GM19463 (cell line): ENCODE data around the gene CCL13.
"Not testable (repeated sequence)": the region's sequence is repeated elsewhere in the genome, so short reads cannot be mapped to it uniquely, and the experiment has no call there.

ENCODE experiments used
- ATAC-seq: cut with Tn5 transposase; IDR thresholded peaks from one replicate; pipeline ENCODE4 v1.9.1; 2021; ENCODE audit warnings: mild to moderate bottlenecking, moderate library complexity; ENCODE audit not compliant: unreplicated experiment

The CCL13 gene

GRCh38 chr17:34356194-34356593, at the start of gene CCL13:
TSS of gene CCL13 (plus strand) at chr17:34356480. CDS start at chr17:34356527, 47 bp downstream.
- ATAC-seq: no peak

- ATAC-seq: no peak
These were observed 49.2 kb upstream of the CCL13 start for GRCh38 chr17:34307110-34307509.

GRCh38 chr17:34308371-34308770, 47.9 kb upstream of the CCL13 start:
- ATAC-seq: no peak

- no peak for ATAC-seq
These were observed 45.0 kb upstream of the CCL13 start for GRCh38 chr17:34311291-34311690.

GRCh38 chr17:34312080-34312479, 44.2 kb upstream of the CCL13 start:
- ATAC-seq: no peak

GRCh38 chr17:34313164-34313563, 43.1 kb upstream of the CCL13 start:
- no peak for ATAC-seq

- no peak for ATAC-seq
These were observed 42.0 kb upstream of the CCL13 start for GRCh38 chr17:34314279-34314678.

- no peak for ATAC-seq
These were observed 37.8 kb upstream of the CCL13 start for GRCh38 chr17:34318474-34318873.

GRCh38 chr17:34319039-34319483, 37.2 kb upstream of the CCL13 start, which contains the start of gene CCL8:
TSS of gene CCL8 (plus strand) at chr17:34319435. CDS start at chr17:34319502, 67 bp downstream.
- no peak for ATAC-seq

- ATAC-seq: no peak
These were observed 34.3 kb upstream of the CCL13 start for GRCh38 chr17:34321964-34322363.

GRCh38 chr17:34327580-34327979, 28.7 kb upstream of the CCL13 start:
- not testable (repeated sequence) for ATAC-seq

- no peak for ATAC-seq
These were observed 18.6 kb upstream of the CCL13 start for GRCh38 chr17:34337701-34338100.

GRCh38 chr17:34339138-34339770, 17.0 kb upstream of the CCL13 start:
- ATAC-seq: no peak

- no peak for ATAC-seq
These were observed 14.4 kb upstream of the CCL13 start for GRCh38 chr17:34341916-34342315.

GRCh38 chr17:34347063-34347462, 9.2 kb upstream of the CCL13 start:
- no peak for ATAC-seq

GRCh38 chr17:34349751-34350150, 6.5 kb upstream of the CCL13 start:
- ATAC-seq: no peak

- no peak for ATAC-seq
These were observed 5.2 kb upstream of the CCL13 start for GRCh38 chr17:34351096-34351495.

- ATAC-seq: no peak
These were observed 4.1 kb upstream of the CCL13 start for GRCh38 chr17:34352191-34352590.

GRCh38 chr17:34354637-34355036, 1.6 kb upstream of the CCL13 start:
- no peak for ATAC-seq

GRCh38 chr17:34357398-34357797, 1.1 kb downstream of the CCL13 start:
- ATAC-seq: no peak

- ATAC-seq: no peak
These were observed 2.4 kb downstream of the CCL13 start for GRCh38 chr17:34358631-34359030.

GRCh38 chr17:34360601-34361270, 4.5 kb downstream of the CCL13 start:
- no peak for ATAC-seq
